Mucosa of descending colon (tissue), 3 donors: Measurements from ENCODE around the gene PTGS2. TPM values are rescaled to one million over a fixed set of nuclear protein-coding genes. Genes with fewer than 3 reads are reported as not detected.
"Not testable (repeated sequence)": the region's sequence is repeated elsewhere in the genome, so short reads cannot be mapped to it uniquely, and the experiment has no call there.

Source experiments
- ATAC-seq: fragments of 200-7000 bp; cut with Tn5 transposase; one replicate; pipeline ENCODE4 v1.9.1; 2020; ENCODE audit warnings: mild to moderate bottlenecking, moderate library complexity
- DNase-seq, 3 donors: peaks; one replicate each; pipeline ENCODE4 v3.0.0-alpha.2; 2020
- H3K36me3 ChIP-seq: fragments of 200-600 bp; one replicate; pipeline ENCODE4 v1.8.0; 2021; ENCODE audit warnings: low read depth, mild to moderate bottlenecking
- H3K4me1 ChIP-seq: fragments of 200-600 bp; one replicate; pipeline ENCODE4 v1.8.0; 2021; ENCODE audit warnings: low read depth, mild to moderate bottlenecking
- H3K4me3 ChIP-seq: fragments of 200-600 bp; one replicate; pipeline ENCODE4 v1.8.0; 2021; ENCODE audit warnings: mild to moderate bottlenecking
- H3K9me3 ChIP-seq: fragments of 200-600 bp; one replicate; pipeline ENCODE4 v1.8.0; 2021; ENCODE audit warnings: mild to moderate bottlenecking
- intact Hi-C, 2 donors: fragments of 100-400 bp; cut with DNase I in 1 of 2; cut with micrococcal nuclease in 1 of 2; formaldehyde crosslinking; loops; one replicate each; pipeline versions ENCODE4 v1.11.0 to v1.11.1; 2022; cut with DNase I, micrococcal nuclease
- total RNA-seq, 3 donors: library from RNA; stranded (reverse); fragmentation: NEBNext Ultra II Directional in 2 of 3; extraction: Animal tissue kit (Norgen Biotek cat#: 25700) in 2 of 3; gene quantifications; one replicate each; pipeline versions ENCODE4 v1.2.1 to v1.2.4, GENCODE V29; 2021 to 2023
- TF ChIP-seq, protein P1 (sequence below): fragments of 200-600 bp; IDR thresholded peaks from one replicate; pipeline ENCODE4 v1.8.0; 2022; ENCODE audit warnings: antibody characterized with exemption, mild to moderate bottlenecking
- donor health status: DM: no; HTN: no; CAD: no; lungs with moderate emphysema.
- donor health status: DM: no; HTN: no; CAD: no.
- donor health status: DM: no; HTN: yes; CAD: no.

PTGS2 gene
- total RNA-seq, 3 donors from 2014 or later = 0.75 to 36.6 (median 8.4) TPM

DNA sequence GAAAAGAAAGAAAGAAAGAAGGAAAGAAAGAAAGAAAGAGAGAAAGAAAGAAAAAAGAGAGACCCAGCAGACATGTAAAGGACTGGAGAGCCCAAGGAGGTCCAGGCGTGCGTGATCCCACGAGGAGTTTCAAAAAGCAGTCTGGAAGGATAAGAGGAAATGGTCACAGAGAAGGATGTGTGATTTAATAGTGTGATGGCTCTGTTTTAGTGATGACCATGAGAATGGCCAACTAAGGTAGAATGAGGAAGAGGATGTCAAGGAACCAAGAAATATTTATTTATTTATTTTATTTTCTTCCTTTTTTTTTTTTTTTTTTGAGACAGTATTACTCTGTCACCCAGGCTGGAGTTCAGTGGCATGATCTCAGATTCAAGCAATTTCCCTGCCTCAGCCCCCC, 25.5 kb downstream of the PTGS2 start:
- DNase-seq (no peak), ATAC-seq (no peak)
- no peaks in the 10 kb centered on the region for H3K36me3 ChIP-seq
- H3K4me1 ChIP-seq = no peaks in the 10 kb centered on the region
- H3K4me3 ChIP-seq = no peak overlapping the region
- intact Hi-C loops = no loop called here
- TF ChIP-seq, protein P1, sequence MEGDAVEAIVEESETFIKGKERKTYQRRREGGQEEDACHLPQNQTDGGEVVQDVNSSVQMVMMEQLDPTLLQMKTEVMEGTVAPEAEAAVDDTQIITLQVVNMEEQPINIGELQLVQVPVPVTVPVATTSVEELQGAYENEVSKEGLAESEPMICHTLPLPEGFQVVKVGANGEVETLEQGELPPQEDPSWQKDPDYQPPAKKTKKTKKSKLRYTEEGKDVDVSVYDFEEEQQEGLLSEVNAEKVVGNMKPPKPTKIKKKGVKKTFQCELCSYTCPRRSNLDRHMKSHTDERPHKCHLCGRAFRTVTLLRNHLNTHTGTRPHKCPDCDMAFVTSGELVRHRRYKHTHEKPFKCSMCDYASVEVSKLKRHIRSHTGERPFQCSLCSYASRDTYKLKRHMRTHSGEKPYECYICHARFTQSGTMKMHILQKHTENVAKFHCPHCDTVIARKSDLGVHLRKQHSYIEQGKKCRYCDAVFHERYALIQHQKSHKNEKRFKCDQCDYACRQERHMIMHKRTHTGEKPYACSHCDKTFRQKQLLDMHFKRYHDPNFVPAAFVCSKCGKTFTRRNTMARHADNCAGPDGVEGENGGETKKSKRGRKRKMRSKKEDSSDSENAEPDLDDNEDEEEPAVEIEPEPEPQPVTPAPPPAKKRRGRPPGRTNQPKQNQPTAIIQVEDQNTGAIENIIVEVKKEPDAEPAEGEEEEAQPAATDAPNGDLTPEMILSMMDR = no peak
- no peaks in the 10 kb centered on the region for H3K9me3 ChIP-seq

DNA sequence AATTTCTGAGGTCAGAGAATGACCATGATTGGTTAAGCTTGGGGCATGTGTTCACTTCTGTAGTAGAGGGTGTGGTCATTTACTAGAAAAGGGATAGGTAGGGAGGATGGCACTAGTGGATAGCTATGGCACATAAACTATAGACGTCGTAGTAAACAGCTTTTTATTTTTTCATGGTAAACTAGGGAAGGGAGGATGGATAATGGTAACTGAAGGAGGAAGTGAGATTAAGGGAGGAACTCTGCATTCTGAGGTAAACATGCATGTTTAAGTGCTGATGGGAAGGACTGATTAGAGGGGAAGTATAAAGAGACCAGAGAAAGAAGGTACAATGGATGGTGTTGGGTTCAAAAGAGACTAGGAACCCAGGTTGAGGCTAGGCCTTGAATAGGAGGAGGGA, 26.9 kb downstream of the PTGS2 start:
- Histone ChIP-seq H3K4me3 (no peak overlapping the region), H3K36me3 (no peaks in the 10 kb centered on the region), H3K9me3 (no peaks in the 10 kb centered on the region), H3K4me1 (no peaks in the 10 kb centered on the region)
- ATAC-seq (no peak), DNase-seq (no peak)
- intact Hi-C loops = no loop called here
- TF ChIP-seq, protein P1 = no peak

DNA sequence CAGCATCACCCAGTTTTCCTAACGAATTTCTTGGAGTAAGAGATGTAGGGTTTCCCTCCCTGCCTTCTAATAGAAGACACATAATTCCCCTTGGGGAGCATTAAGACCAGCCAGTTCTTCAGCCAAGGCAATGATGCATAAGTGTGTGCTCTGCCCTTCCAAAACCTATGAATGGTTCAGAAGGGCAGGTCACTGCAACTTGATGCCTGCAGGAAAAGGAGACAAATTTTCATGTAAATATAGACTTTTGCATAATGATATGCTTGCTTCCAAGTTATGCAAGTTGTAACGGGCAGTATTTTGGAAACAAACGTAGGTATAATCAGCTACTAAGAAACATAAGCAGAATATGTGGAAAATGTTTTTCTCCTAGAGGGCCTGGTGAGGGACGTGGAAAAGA, 31.6 kb downstream of the PTGS2 start:
- H3K4me1 ChIP-seq = no peaks in the 10 kb centered on the region
- no peak for DNase-seq
- no peak overlapping the region for H3K4me3 ChIP-seq
- TF ChIP-seq, protein P1 = no peak
- no peaks in the 10 kb centered on the region for H3K36me3 ChIP-seq
- intact Hi-C loops = no loop called here
- H3K9me3 ChIP-seq = no peaks in the 10 kb centered on the region
- ATAC-seq = no peak

DNA sequence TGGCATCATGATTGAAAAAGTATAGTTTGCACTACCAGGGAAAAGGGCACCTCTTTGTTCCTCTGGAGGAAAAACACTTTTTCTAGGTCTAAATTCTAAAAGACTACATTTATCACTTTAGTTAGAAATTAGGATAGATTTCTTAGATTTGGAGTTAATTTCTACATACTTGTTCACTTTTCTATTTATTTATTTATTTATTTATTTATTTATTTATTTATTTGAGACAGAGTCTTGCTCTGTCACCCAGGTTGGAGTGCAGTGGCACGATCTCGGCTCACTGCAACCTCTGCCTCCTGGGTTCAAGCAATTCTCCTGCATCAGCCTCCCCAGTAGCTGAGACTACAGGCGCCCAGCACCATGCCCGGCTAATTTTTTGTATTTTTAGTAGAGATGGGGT, 32.2 kb downstream of the PTGS2 start:
- H3K36me3 ChIP-seq, H3K4me3 ChIP-seq, DNase-seq, ATAC-seq, intact Hi-C loops, H3K9me3 ChIP-seq, H3K4me1 ChIP-seq: not testable (repeated sequence)

DNA sequence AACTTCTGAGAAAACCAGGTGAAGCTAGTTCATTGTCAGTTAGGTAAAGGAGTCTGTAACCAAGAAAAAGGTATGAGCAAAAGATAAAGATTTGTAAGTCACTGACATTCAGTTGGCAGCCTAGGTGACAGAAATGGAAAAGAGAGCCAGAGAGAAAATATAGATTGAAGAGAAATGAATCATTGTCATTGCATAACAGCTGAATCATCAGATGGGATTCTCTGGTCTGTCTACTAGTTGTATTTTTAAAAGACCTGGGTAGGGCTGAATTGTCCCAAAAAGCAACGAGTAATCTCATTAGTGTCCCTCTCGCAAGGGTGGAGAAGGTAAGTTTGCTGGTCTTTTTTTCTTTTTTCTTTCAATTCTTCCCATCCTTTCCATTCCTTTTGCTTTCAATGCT, 36.6 kb downstream of the PTGS2 start:
- ATAC-seq = no peak
- no peak for DNase-seq
- Histone ChIP-seq H3K4me1 (no peaks in the 10 kb centered on the region), H3K36me3 (no peaks in the 10 kb centered on the region), H3K9me3 (no peaks in the 10 kb centered on the region), H3K4me3 (no peak overlapping the region)
- intact Hi-C loops = no loop called here
- TF ChIP-seq, protein P1 = no peak

DNA sequence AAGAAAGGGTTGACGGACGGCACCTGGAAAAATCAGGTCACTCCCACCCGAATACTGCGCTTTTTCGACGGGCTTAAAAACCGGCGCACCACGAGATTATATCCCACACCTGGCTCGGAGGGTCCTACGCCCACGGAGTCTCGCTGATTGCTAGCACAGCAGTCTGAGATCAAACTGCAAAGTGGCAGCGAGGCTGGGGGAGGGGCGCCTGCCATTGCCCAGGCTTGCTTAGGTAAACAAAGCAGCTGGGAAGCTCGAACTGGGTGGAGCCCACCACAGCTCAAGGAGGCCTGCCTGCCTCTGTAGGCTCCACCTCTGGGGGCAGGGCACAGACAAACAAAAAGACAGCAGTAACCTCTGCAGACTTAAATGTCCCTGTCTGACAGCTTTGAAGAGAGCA, 42.7 kb downstream of the PTGS2 start:
- H3K9me3 ChIP-seq, H3K4me3 ChIP-seq, H3K36me3 ChIP-seq, intact Hi-C loops, H3K4me1 ChIP-seq, ATAC-seq, DNase-seq: not testable (repeated sequence)

DNA sequence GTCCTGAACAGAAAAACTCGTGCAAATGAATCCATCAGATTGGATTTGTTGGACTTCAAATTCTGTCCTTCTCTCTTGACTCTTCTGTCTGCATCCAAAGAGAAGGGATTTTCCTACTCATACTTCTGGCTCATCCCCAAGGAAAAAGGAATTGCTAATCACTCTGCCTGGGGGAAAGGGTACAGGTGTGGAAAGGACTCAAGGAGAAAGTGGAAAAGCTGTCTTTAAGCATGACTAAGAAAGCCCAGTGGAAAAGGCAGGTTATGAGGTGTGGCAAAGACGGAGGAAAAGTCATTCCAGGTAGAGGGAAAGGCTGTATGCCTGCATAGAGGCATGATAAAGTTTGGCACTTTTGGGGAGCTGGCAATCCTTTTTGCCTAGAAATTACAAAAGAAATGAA, 43.4 kb downstream of the PTGS2 start:
- no peak for DNase-seq
- H3K36me3 ChIP-seq = no peaks in the 10 kb centered on the region
- no peaks in the 10 kb centered on the region for H3K4me1 ChIP-seq
- intact Hi-C loops = no loop called here
- TF ChIP-seq, protein P1 = no peak
- no peaks in the 10 kb centered on the region for H3K9me3 ChIP-seq
- ATAC-seq = no peak
- no peak overlapping the region for H3K4me3 ChIP-seq
